HFFc6 (cell line): ENCODE data around the gene LY86. TPM values are rescaled to one million over a fixed set of nuclear protein-coding genes. Genes with fewer than 3 reads are reported as not detected.

Experiments used
- DNase-seq: peaks from one replicate; pipeline ENCODE4 v3.0.0-alpha.2; 2018
- H3K27ac Mint-ChIP-seq: 2 replicates; pipeline ENCODE4 v1.8.0; 2020; ENCODE audit warnings: mild to moderate bottlenecking, mixed read lengths
- H3K27me3 Mint-ChIP-seq: 2 replicates; pipeline ENCODE4 v1.8.0; 2021; ENCODE audit warnings: mild to moderate bottlenecking, moderate library complexity, mixed read lengths; ENCODE audit not compliant: insufficient read depth
- H3K36me3 Mint-ChIP-seq: 2 replicates; pipeline ENCODE4 v1.8.0; 2021; ENCODE audit warnings: low read depth, mixed read lengths
- H3K4me1 Mint-ChIP-seq: 2 replicates; pipeline ENCODE4 v1.8.0; 2020; ENCODE audit warnings: low read depth, mixed read lengths
- H3K4me3 Mint-ChIP-seq: 2 replicates; pipeline ENCODE4 v1.8.0; 2020; ENCODE audit warnings: mild to moderate bottlenecking, moderate library complexity, mixed read lengths
- H3K9me3 Mint-ChIP-seq: 2 replicates; pipeline ENCODE4 v1.8.0; 2020; ENCODE audit warnings: mild to moderate bottlenecking, mixed read lengths
- CTCF ChIP-seq: fragments of 200-600 bp; sonication (generic); IDR thresholded peaks from 2 replicates; pipeline ENCODE4 v1.5.0; 2021; ENCODE audit warnings: antibody characterized with exemption, mild to moderate bottlenecking
- total RNA-seq, 6 experiments: library from RNA; stranded (reverse); fragmentation: NEBNext Ultra II Directional; extraction: Animal tissue kit (Norgen Biotek cat#: 25700); gene quantifications; 2 replicates in 1 of 6; 3 replicates in 5 of 6; pipeline ENCODE4 v1.2.3, GENCODE V29; 2021

The LY86 gene
- total RNA-seq, 6 experiments from 2014 or later: not detected

GRCh38 chr6:6583836-6584235, 4.7 kb upstream of the LY86 start:
- TF ChIP-seq CTCF: no peak
- peaks cover 47% of the 10 kb centered on the region for H3K9me3 Mint-ChIP-seq
- H3K36me3 Mint-ChIP-seq: no peaks in the 10 kb centered on the region
- H3K4me1 Mint-ChIP-seq: no peaks in the 10 kb centered on the region
- no peaks in the 10 kb centered on the region; the same call in 1 of the 2 replicates for H3K27me3 Mint-ChIP-seq
- DNase-seq: no peak
- no peak overlapping the region for H3K4me3 Mint-ChIP-seq
- H3K27ac Mint-ChIP-seq: no peak overlapping the region

GRCh38 chr6:6584310-6585002, 4.1 kb upstream of the LY86 start:
- no peak overlapping the region for H3K27ac Mint-ChIP-seq
- H3K4me3 Mint-ChIP-seq: no peak overlapping the region
- no peaks in the 10 kb centered on the region; the same call in 1 of the 2 replicates for H3K27me3 Mint-ChIP-seq
- H3K36me3 Mint-ChIP-seq: no peaks in the 10 kb centered on the region
- DNase-seq: no peak
- H3K9me3 Mint-ChIP-seq: peaks cover 45% of the 10 kb centered on the region
- no peaks in the 10 kb centered on the region for H3K4me1 Mint-ChIP-seq
- no peak for TF ChIP-seq CTCF

GRCh38 chr6:6585003-6585311, 3.6 kb upstream of the LY86 start:
- no peaks in the 10 kb centered on the region for H3K36me3 Mint-ChIP-seq
- DNase-seq: no peak
- H3K4me3 Mint-ChIP-seq: no peak overlapping the region
- no peak for TF ChIP-seq CTCF
- no peaks in the 10 kb centered on the region; the same call in 1 of the 2 replicates for H3K27me3 Mint-ChIP-seq
- no peak overlapping the region for H3K27ac Mint-ChIP-seq
- peaks cover 43% of the 10 kb centered on the region for H3K9me3 Mint-ChIP-seq
- H3K4me1 Mint-ChIP-seq: no peaks in the 10 kb centered on the region

- Mint-ChIP-seq H3K9me3 (peaks cover 43% of the 10 kb centered on the region), H3K27me3 (no peaks in the 10 kb centered on the region; the same call in 1 of the 2 replicates), H3K36me3 (no peaks in the 10 kb centered on the region), H3K4me1 (no peaks in the 10 kb centered on the region), H3K27ac (no peak overlapping the region), H3K4me3 (no peak overlapping the region)
- no peak for TF ChIP-seq CTCF
- DNase-seq: no peak
Observed at GRCh38 chr6:6586167-6586566, 2.4 kb upstream of the LY86 start.

GRCh38 chr6:6586671-6587526, 1.6 kb upstream of the LY86 start:
- no peak for DNase-seq
- no peak for TF ChIP-seq CTCF
- Mint-ChIP-seq H3K36me3 (no peaks in the 10 kb centered on the region), H3K9me3 (peaks cover 46% of the 10 kb centered on the region), H3K4me3 (no peak overlapping the region; the same call in 1 of the 2 replicates), H3K4me1 (no peaks in the 10 kb centered on the region), H3K27ac (no peak overlapping the region), H3K27me3 (no peaks in the 10 kb centered on the region)
